GM12878 (cell line): ENCODE data around the gene POLN. TPM values are rescaled to one million over a fixed set of nuclear protein-coding genes. Genes with fewer than 3 reads are reported as not detected.

Source experiments
- ATAC-seq: fragments of 200-7000 bp; cut with Tn5 transposase; 3 replicates; pipeline ENCODE4 v1.9.1; 2020; ENCODE audit warnings: mild to moderate bottlenecking, moderate library complexity
- BruUV-seq: library from RNA; stranded (reverse); fragments of 400-500 nt; replicated peaks from 2 replicates; lab custom pipeline; 2021; lab: Mats Ljungman, UMichigan
- CTCF ChIA-PET: fragments of 300-600 bp; sonication (Branson Sonifier 250); formaldehyde crosslinking; extraction: SDS; loops from one replicate; lab custom pipeline; 2021; ENCODE audit warnings: inconsistent platforms; lab: Yijun Ruan, JAX
- POLR2A ChIA-PET: fragments of 350-600 bp; formaldehyde crosslinking; extraction: SDS; loops from one replicate; lab custom pipeline; 2021; ENCODE audit warnings: inconsistent platforms; lab: Charles Lee
- RAD21 ChIA-PET: fragments of 300-600 bp; sonication (Branson Sonifier 250); formaldehyde crosslinking; loops from one replicate; lab custom pipeline; 2023; ENCODE audit warnings: antibody characterized with exemption; ENCODE audit not compliant: unreplicated experiment; lab: Charles Lee
- SMC1A ChIA-PET: fragments of 300-600 bp; sonication (Branson Sonifier 250); formaldehyde crosslinking; loops from one replicate; lab custom pipeline; 2023; ENCODE audit not compliant: unreplicated experiment, uncharacterized antibody; lab: Charles Lee
- DNase-seq: peaks from one replicate; pipeline ENCODE4 v3.0.0-alpha.2; 2011; ENCODE audit warnings: low read depth, low spot score
- FAIRE-seq: peaks from 3 replicates; lab custom pipeline; 2011; peaks lifted over from hg19 to GRCh38; lab: Jason Lieb, UNC
- H2AFZ ChIP-seq: 2 replicates; pipeline ENCODE4 v1.6.0; 2011; ENCODE audit warnings: low read depth, low read length, control low read depth; ENCODE audit not compliant: control insufficient read depth
- H3K27ac ChIP-seq: 2 replicates; pipeline ENCODE4 v1.5.1; 2011; ENCODE audit warnings: control low read depth; ENCODE audit not compliant: control insufficient read depth, insufficient read depth
- H3K27me3 ChIP-seq, 2 experiments: replicated peaks in 1 of 2; 2 replicates each; pipeline versions ENCODE4 v1.6.0 to v1.6.1; 2011; ENCODE audit warnings: low read length in 1 of 2; ENCODE audit not compliant: control insufficient read depth in 2 of 2, insufficient read depth in 2 of 2
- H3K36me3 ChIP-seq, 2 experiments: 2 replicates each; pipeline ENCODE4 v1.5.1; 2011; ENCODE audit warnings: low read length in 1 of 2; ENCODE audit not compliant: control insufficient read depth in 2 of 2, insufficient read depth in 2 of 2
- H3K4me1 ChIP-seq: 2 replicates; pipeline ENCODE4 v1.6.1; 2011; ENCODE audit warnings: mild to moderate bottlenecking, low read length, moderate library complexity, mixed read lengths; ENCODE audit not compliant: control insufficient read depth, insufficient read depth
- H3K4me2 ChIP-seq: 2 replicates; pipeline ENCODE4 v1.6.0; 2011; ENCODE audit warnings: control low read depth; ENCODE audit not compliant: control insufficient read depth, insufficient read depth
- H3K4me3 ChIP-seq: fragments of 200-600 bp; sonication (generic); 2 replicates; pipeline ENCODE4 v1.5.1; 2016
- H3K79me2 ChIP-seq: 2 replicates; pipeline ENCODE4 v1.6.0; 2011; ENCODE audit warnings: low read length; ENCODE audit not compliant: control insufficient read depth, insufficient read depth
- H3K9ac ChIP-seq: 2 replicates; pipeline ENCODE4 v1.8.0; 2011; ENCODE audit warnings: low read length, control low read depth, mixed read lengths; ENCODE audit not compliant: control insufficient read depth, insufficient read depth
- H3K9me3 ChIP-seq: replicated peaks from 3 replicates; pipeline ENCODE4 v1.5.1; 2011; ENCODE audit warnings: mild to moderate bottlenecking, low read length; ENCODE audit not compliant: control insufficient read depth, insufficient read depth
- H4K20me1 ChIP-seq: 2 replicates; pipeline ENCODE4 v1.6.0; 2011; ENCODE audit not compliant: control insufficient read depth, insufficient read depth
- ASH2L ChIP-seq: fragments of 300-600, 200-600 bp; sonication (generic); IDR thresholded peaks from 2 replicates; pipeline ENCODE4 v1.6.1; 2017; ENCODE audit warnings: low read depth, mild to moderate bottlenecking, borderline replicate concordance
- BCL3 ChIP-seq: IDR thresholded peaks from 2 replicates; pipeline ENCODE4 v1.6.1; 2011; ENCODE audit warnings: borderline replicate concordance, low read depth, mild to moderate bottlenecking, moderate library complexity, low read length; ENCODE audit not compliant: insufficient read depth, poor library complexity, severe bottlenecking
- BMI1 ChIP-seq: fragments of 450-650 bp; IDR thresholded peaks from 2 replicates; pipeline ENCODE4 v1.6.1; 2016; ENCODE audit warnings: mild to moderate bottlenecking, moderate library complexity, borderline replicate concordance
- CREM ChIP-seq: IDR thresholded peaks from 2 replicates; pipeline ENCODE4 v1.6.1; 2014; ENCODE audit warnings: antibody characterized with exemption, low read depth
- CTCF ChIP-seq, 3 experiments: IDR thresholded peaks in 2 of 3; conservative IDR thresholded peaks in 1 of 3; 2 replicates each; pipeline ENCODE4 v1.5.1; 2011; ENCODE audit warnings: low read depth in 3 of 3, low read length in 3 of 3, mild to moderate bottlenecking in 3 of 3, control low read depth in 2 of 3, moderate library complexity in 2 of 3, inconsistent platforms in 1 of 3, mixed read lengths in 1 of 3; ENCODE audit not compliant: control insufficient read depth in 2 of 3, insufficient read depth in 1 of 3; ENCODE audit errors: extremely low read depth in 1 of 3
- HCFC1 ChIP-seq: fragments of 150-350 bp; IDR thresholded peaks from 2 replicates; pipeline ENCODE4 v1.6.1; 2014; ENCODE audit warnings: low read length
- KLF5 ChIP-seq: fragments of 450-650 bp; IDR thresholded peaks from 2 replicates; pipeline ENCODE4 v1.6.1; 2014; ENCODE audit warnings: mild to moderate bottlenecking; ENCODE audit not compliant: partially characterized antibody
- MTA2 ChIP-seq: fragments of 450-650 bp; IDR thresholded peaks from 2 replicates; pipeline ENCODE4 v1.6.1; 2016; ENCODE audit warnings: low read depth, mild to moderate bottlenecking, moderate library complexity
- MYC ChIP-seq: IDR thresholded peaks from 2 replicates; pipeline ENCODE4 v1.6.1; 2011; ENCODE audit warnings: mild to moderate bottlenecking, low read length, moderate library complexity, inconsistent platforms; ENCODE audit not compliant: insufficient read depth, insufficient replicate concordance, insufficient read length, severe bottlenecking
- NBN ChIP-seq: fragments of 450-650 bp; IDR thresholded peaks from 2 replicates; pipeline ENCODE4 v1.6.1; 2016
- NFYB ChIP-seq: IDR thresholded peaks from 2 replicates; pipeline ENCODE4 v1.6.1; 2011; ENCODE audit warnings: low read depth, mild to moderate bottlenecking, low read length, improper control_type of control experiment, moderate library complexity; ENCODE audit not compliant: insufficient read depth
- RAD21 ChIP-seq: IDR thresholded peaks from 2 replicates; pipeline ENCODE4 v1.6.1; 2011; ENCODE audit warnings: mild to moderate bottlenecking, low read depth, low read length, moderate library complexity; ENCODE audit not compliant: insufficient read depth
- RELA ChIP-seq: fragments of 450-650 bp; IDR thresholded peaks from 2 replicates; pipeline ENCODE4 v1.8.0; 2014; ENCODE audit warnings: borderline replicate concordance; ENCODE audit not compliant: partially characterized antibody
- STAT3 ChIP-seq: IDR thresholded peaks from 2 replicates; pipeline ENCODE4 v1.6.1; 2011; ENCODE audit warnings: low read depth, low read length, improper control_type of control experiment
- SUPT20H ChIP-seq: IDR thresholded peaks from 2 replicates; pipeline ENCODE4 v1.6.1; 2011; ENCODE audit warnings: low read depth, mild to moderate bottlenecking, low read length, moderate library complexity, borderline replicate concordance; ENCODE audit not compliant: control insufficient read depth
- TAF1 ChIP-seq: IDR thresholded peaks from 2 replicates; pipeline ENCODE4 v1.6.1; 2011; ENCODE audit warnings: mild to moderate bottlenecking, low read depth, low read length, borderline replicate concordance
- TCF7 ChIP-seq: IDR thresholded peaks from 2 replicates; pipeline ENCODE4 v1.6.1; 2014; ENCODE audit warnings: antibody characterized with exemption, borderline replicate concordance
- ZNF274 ChIP-seq: IDR thresholded peaks from one replicate; pipeline ENCODE4 v1.8.0; 2011; ENCODE audit not compliant: insufficient read length, insufficient read depth
- WGBS: methylation state at CpG from one replicate; pipeline ENCODE4 v1.1.6; 2016; ENCODE audit warnings: low lambda C conversion rate; ENCODE audit not compliant: insufficient replicate concordance, insufficient coverage; ENCODE audit errors: missing lambda C conversion rate; 5-methylcytosine and 5-hydroxymethylcytosine counted together
- in situ Hi-C: fragments of 300-500 bp; cut with MboI; formaldehyde crosslinking; loops from 9 replicates; pipeline ENCODE4 v1.14.3; 2018; ENCODE audit warnings: mixed read lengths
- intact Hi-C: fragments of 100-400 bp; cut with micrococcal nuclease; formaldehyde crosslinking; loops from one replicate; pipeline ENCODE4 v1.14.2; 2022; ENCODE audit not compliant: unreplicated experiment
- polyA plus RNA-seq, 11 experiments: library from polyadenylated mRNA; depleted of rRNA in 4 of 11; unstranded in 6 of 11; stranded (reverse) in 5 of 11; fragments of >200 nt; fragmentation: Nextera tagmentation in 4 of 11; fragmentation: Illumina TruSeq in 1 of 11; extraction: Ambion mirVana in 4 of 11; extraction: Trizol in 1 of 11; gene quantifications; 1 replicate in 1 of 11; 2 replicates in 10 of 11; pipeline versions ENCODE4 v1.2.1 to v1.2.3, GENCODE V29; 2011 to 2016; ENCODE audit warnings: inconsistent platforms in 2 of 11, missing spikeins in 2 of 11, low read depth in 1 of 11
- total RNA-seq, 4 experiments: library from RNA; depleted of rRNA in 3 of 4; stranded (reverse); fragments of >200 nt in 3 of 4; fragmentation: Illumina TruSeq in 1 of 4; extraction: Trizol in 1 of 4; gene quantifications; 2 replicates each; pipeline versions ENCODE4 v1.2.1 to v1.2.3, GENCODE V29; 2013 to 2021

The POLN gene
- total and polyA plus RNA-seq, 10 of the 15 experiments (the other 5 are each of a cell fraction or from before 2014, with no cell fraction given) = 0.09 to 2.0 (median 0.95) TPM; not detected in 1

- TF ChIP-seq CREM = no peak
- no peak for TF ChIP-seq NBN
These were observed 140.4 kb downstream of the POLN start (continued) for GRCh38 chr4:2101346-2102044.

GRCh38 chr4:2096073-2096609 lies 145.8 kb downstream of the POLN start:
- no peak for FAIRE-seq
- no peak overlapping the region for H2AFZ ChIP-seq
- no peaks in the 10 kb centered on the region for H3K79me2 ChIP-seq
- no peak overlapping the region for H3K4me3 ChIP-seq
- no peak overlapping the region for H3K9ac ChIP-seq
- SMC1A ChIA-PET = no interaction called here
- H3K27ac ChIP-seq = no peak overlapping the region
- BruUV-seq = no TSS peak
- no peak for ATAC-seq
- no peaks in the 10 kb centered on the region for H3K4me1 ChIP-seq
- H3K4me2 ChIP-seq = no peak overlapping the region
- no peaks in the 10 kb centered on the region; the same call in 2 of the 3 replicates for H3K9me3 ChIP-seq
- 16% methylated on average over 7 of the region's 7 CpGs for WGBS
- CTCF ChIA-PET = no interaction called here
- RAD21 ChIA-PET = no interaction called here
- H3K36me3 ChIP-seq = no peaks in the 10 kb centered on the region
- intact Hi-C loops (no loop called here), in situ Hi-C loops (no loop called here)
- H4K20me1 ChIP-seq = no peaks in the 10 kb centered on the region
- no peak for DNase-seq
- no peaks in the 10 kb centered on the region; a peak in 1 of 4 replicates for H3K27me3 ChIP-seq
- POLR2A ChIA-PET = no interaction called here
- TF ChIP-seq RELA = no peak
- TF ChIP-seq MTA2 = no peak
- TF ChIP-seq SUPT20H = no peak
- TF ChIP-seq HCFC1 = no peak
- TF ChIP-seq KLF5 = no peak
- TF ChIP-seq BMI1 = no peak
- no peak for TF ChIP-seq BCL3
- TF ChIP-seq ZNF274 = no peak
- no peak for TF ChIP-seq TAF1
- TF ChIP-seq CTCF (IDR thresholded peaks at IDR 0.05 in 2 of 3, conservative IDR thresholded peaks at IDR 0.05 in 1 of 3; ENCODE audit: control insufficient read depth in 2 of 3, extremely low read depth in 1 of 3, insufficient read depth in 1 of 3, low read depth in 3 of 3, low read length in 3 of 3) = no peak
- TF ChIP-seq NFYB = no peak
- no peak for TF ChIP-seq ASH2L
- no peak for TF ChIP-seq MYC
- TF ChIP-seq TCF7 = no peak
- TF ChIP-seq RAD21 = no peak
- no peak for TF ChIP-seq CREM
- no peak for TF ChIP-seq STAT3
